GM12878 (cell line): ENCODE results near the gene LPAR3. TPM values are rescaled to one million over a fixed set of nuclear protein-coding genes. Genes with fewer than 3 reads are reported as not detected.

Experiments used
- ATAC-seq: fragments of 200-7000 bp; cut with Tn5 transposase; 3 replicates; pipeline ENCODE4 v1.9.1; 2020; ENCODE audit warnings: mild to moderate bottlenecking, moderate library complexity
- BruUV-seq: library from RNA; stranded (reverse); fragments of 400-500 nt; replicated peaks from 2 replicates; lab custom pipeline; 2021; lab: Mats Ljungman, UMichigan
- CTCF ChIA-PET: fragments of 300-600 bp; sonication (Branson Sonifier 250); formaldehyde crosslinking; extraction: SDS; loops from one replicate; lab custom pipeline; 2021; ENCODE audit warnings: inconsistent platforms; lab: Yijun Ruan, JAX
- POLR2A ChIA-PET: fragments of 350-600 bp; formaldehyde crosslinking; extraction: SDS; loops from one replicate; lab custom pipeline; 2021; ENCODE audit warnings: inconsistent platforms; lab: Charles Lee
- RAD21 ChIA-PET: fragments of 300-600 bp; sonication (Branson Sonifier 250); formaldehyde crosslinking; loops from one replicate; lab custom pipeline; 2023; ENCODE audit warnings: antibody characterized with exemption; ENCODE audit not compliant: unreplicated experiment; lab: Charles Lee
- SMC1A ChIA-PET: fragments of 300-600 bp; sonication (Branson Sonifier 250); formaldehyde crosslinking; loops from one replicate; lab custom pipeline; 2023; ENCODE audit not compliant: unreplicated experiment, uncharacterized antibody; lab: Charles Lee
- DNase-seq: peaks from one replicate; pipeline ENCODE4 v3.0.0-alpha.2; 2011; ENCODE audit warnings: low read depth, low spot score
- FAIRE-seq: peaks from 3 replicates; lab custom pipeline; 2011; peaks lifted over from hg19 to GRCh38; lab: Jason Lieb, UNC
- H2AFZ ChIP-seq: 2 replicates; pipeline ENCODE4 v1.6.0; 2011; ENCODE audit warnings: low read depth, low read length, control low read depth; ENCODE audit not compliant: control insufficient read depth
- H3K27ac ChIP-seq: 2 replicates; pipeline ENCODE4 v1.5.1; 2011; ENCODE audit warnings: control low read depth; ENCODE audit not compliant: control insufficient read depth, insufficient read depth
- H3K27me3 ChIP-seq, 2 experiments: replicated peaks in 1 of 2; 2 replicates each; pipeline versions ENCODE4 v1.6.0 to v1.6.1; 2011; ENCODE audit warnings: low read length in 1 of 2; ENCODE audit not compliant: control insufficient read depth in 2 of 2, insufficient read depth in 2 of 2
- H3K36me3 ChIP-seq, 2 experiments: 2 replicates each; pipeline ENCODE4 v1.5.1; 2011; ENCODE audit warnings: low read length in 1 of 2; ENCODE audit not compliant: control insufficient read depth in 2 of 2, insufficient read depth in 2 of 2
- H3K4me1 ChIP-seq: 2 replicates; pipeline ENCODE4 v1.6.1; 2011; ENCODE audit warnings: mild to moderate bottlenecking, low read length, moderate library complexity, mixed read lengths; ENCODE audit not compliant: control insufficient read depth, insufficient read depth
- H3K4me2 ChIP-seq: 2 replicates; pipeline ENCODE4 v1.6.0; 2011; ENCODE audit warnings: control low read depth; ENCODE audit not compliant: control insufficient read depth, insufficient read depth
- H3K4me3 ChIP-seq: fragments of 200-600 bp; sonication (generic); 2 replicates; pipeline ENCODE4 v1.5.1; 2016
- H3K79me2 ChIP-seq: 2 replicates; pipeline ENCODE4 v1.6.0; 2011; ENCODE audit warnings: low read length; ENCODE audit not compliant: control insufficient read depth, insufficient read depth
- H3K9ac ChIP-seq: 2 replicates; pipeline ENCODE4 v1.8.0; 2011; ENCODE audit warnings: low read length, control low read depth, mixed read lengths; ENCODE audit not compliant: control insufficient read depth, insufficient read depth
- H3K9me3 ChIP-seq: replicated peaks from 3 replicates; pipeline ENCODE4 v1.5.1; 2011; ENCODE audit warnings: mild to moderate bottlenecking, low read length; ENCODE audit not compliant: control insufficient read depth, insufficient read depth
- H4K20me1 ChIP-seq: 2 replicates; pipeline ENCODE4 v1.6.0; 2011; ENCODE audit not compliant: control insufficient read depth, insufficient read depth
- CHD2 ChIP-seq: IDR thresholded peaks from 2 replicates; pipeline ENCODE4 v1.6.1; 2011; ENCODE audit warnings: low read depth, low read length, improper control_type of control experiment, borderline replicate concordance
- ESRRA ChIP-seq: IDR thresholded peaks from 2 replicates; pipeline ENCODE4 v1.6.1; 2012; ENCODE audit warnings: mild to moderate bottlenecking, low read length, improper control_type of control experiment
- HDGF ChIP-seq: fragments of 450-650 bp; IDR thresholded peaks from 2 replicates; pipeline ENCODE4 v1.6.1; 2016; ENCODE audit warnings: antibody characterized with exemption
- NRF1 ChIP-seq: conservative IDR thresholded peaks from 2 replicates; pipeline ENCODE4 v1.6.1; 2011; ENCODE audit warnings: mild to moderate bottlenecking, low read depth, low read length, improper control_type of control experiment
- POLR2AphosphoS5 ChIP-seq: IDR thresholded peaks from 2 replicates; pipeline ENCODE4 v1.6.1; 2011; ENCODE audit warnings: mild to moderate bottlenecking, low read length, inconsistent platforms
- RB1 ChIP-seq: fragments of 450-650 bp; formaldehyde crosslinking; IDR thresholded peaks from 2 replicates; pipeline ENCODE4 v1.6.1; 2017; ENCODE audit warnings: mild to moderate bottlenecking, borderline replicate concordance
- RELB ChIP-seq: fragments of 450-650 bp; IDR thresholded peaks from 2 replicates; pipeline ENCODE4 v1.6.1; 2017; ENCODE audit warnings: low read depth, mild to moderate bottlenecking, moderate library complexity
- whole genome bisulfite sequencing: methylation state at CpG from one replicate; pipeline ENCODE4 v1.1.6; 2016; ENCODE audit warnings: low lambda C conversion rate; ENCODE audit not compliant: insufficient replicate concordance, insufficient coverage; ENCODE audit errors: missing lambda C conversion rate; 5-methylcytosine and 5-hydroxymethylcytosine counted together
- in situ Hi-C: fragments of 300-500 bp; cut with MboI; formaldehyde crosslinking; loops from 9 replicates; pipeline ENCODE4 v1.14.3; 2018; ENCODE audit warnings: mixed read lengths
- intact Hi-C: fragments of 100-400 bp; cut with micrococcal nuclease; formaldehyde crosslinking; loops from one replicate; pipeline ENCODE4 v1.14.2; 2022; ENCODE audit not compliant: unreplicated experiment
- polyA plus RNA-seq, 11 experiments: library from polyadenylated mRNA; depleted of rRNA in 4 of 11; unstranded in 6 of 11; stranded (reverse) in 5 of 11; fragments of >200 nt; fragmentation: Nextera tagmentation in 4 of 11; fragmentation: Illumina TruSeq in 1 of 11; extraction: Ambion mirVana in 4 of 11; extraction: Trizol in 1 of 11; gene quantifications; 1 replicate in 1 of 11; 2 replicates in 10 of 11; pipeline versions ENCODE4 v1.2.1 to v1.2.3, GENCODE V29; 2011 to 2016; ENCODE audit warnings: inconsistent platforms in 2 of 11, missing spikeins in 2 of 11, low read depth in 1 of 11
- total RNA-seq, 4 experiments: library from RNA; depleted of rRNA in 3 of 4; stranded (reverse); fragments of >200 nt in 3 of 4; fragmentation: Illumina TruSeq in 1 of 4; extraction: Trizol in 1 of 4; gene quantifications; 2 replicates each; pipeline versions ENCODE4 v1.2.1 to v1.2.3, GENCODE V29; 2013 to 2021
- TF ChIP-seq, protein P1 (sequence below): fragments of 450-650 bp; IDR thresholded peaks from 2 replicates; pipeline ENCODE4 v1.6.1; 2017; ENCODE audit warnings: borderline replicate concordance
- TF ChIP-seq, protein P2 (sequence below): fragments of 450-650 bp; formaldehyde crosslinking; IDR thresholded peaks from 2 replicates; pipeline ENCODE4 v1.4.0; 2020; ENCODE audit warnings: mild to moderate bottlenecking, moderate library complexity

The LPAR3 gene
- total and polyA plus RNA-seq, 10 of the 15 experiments (the other 5 are each of a cell fraction or from before 2014, with no cell fraction given), result 0.03 to 0.31 (median 0.09) TPM; not detected in 3

- TF ChIP-seq, protein P1, sequence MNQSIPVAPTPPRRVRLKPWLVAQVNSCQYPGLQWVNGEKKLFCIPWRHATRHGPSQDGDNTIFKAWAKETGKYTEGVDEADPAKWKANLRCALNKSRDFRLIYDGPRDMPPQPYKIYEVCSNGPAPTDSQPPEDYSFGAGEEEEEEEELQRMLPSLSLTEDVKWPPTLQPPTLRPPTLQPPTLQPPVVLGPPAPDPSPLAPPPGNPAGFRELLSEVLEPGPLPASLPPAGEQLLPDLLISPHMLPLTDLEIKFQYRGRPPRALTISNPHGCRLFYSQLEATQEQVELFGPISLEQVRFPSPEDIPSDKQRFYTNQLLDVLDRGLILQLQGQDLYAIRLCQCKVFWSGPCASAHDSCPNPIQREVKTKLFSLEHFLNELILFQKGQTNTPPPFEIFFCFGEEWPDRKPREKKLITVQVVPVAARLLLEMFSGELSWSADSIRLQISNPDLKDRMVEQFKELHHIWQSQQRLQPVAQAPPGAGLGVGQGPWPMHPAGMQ, result no peak
- TF ChIP-seq RELB, result no peak
- TF ChIP-seq ESRRA, result no peak
- TF ChIP-seq HDGF, result no peak
- TF ChIP-seq RB1, result no peak
- TF ChIP-seq, all 136 proteins: peak for 0
Measured at GRCh38 chr1:84890566-84890965, 2.4 kb downstream of the LPAR3 start (continued).

- RAD21 ChIA-PET, result no interaction called here
Measured at GRCh38 chr1:84889437-84889836, 3.6 kb downstream of the LPAR3 start.

More at GRCh38 chr1:84889437-84889836, 3.6 kb downstream of the LPAR3 start:
- ChIA-PET SMC1A (no interaction called here), CTCF (no interaction called here), POLR2A (no interaction called here)
- FAIRE-seq (no peak), DNase-seq (no peak), ATAC-seq (no peak)
- intact Hi-C loops, result no loop called here
- peaks cover 7 to 14% of the 10 kb centered on the region in 2 experiments for H3K27me3 ChIP-seq
- no peaks in the 10 kb centered on the region for H3K36me3 ChIP-seq
- in situ Hi-C loops, result no loop called here
- WGBS, result 41% methylated on average over 5 of the region's 5 CpGs
- H2AFZ ChIP-seq, result no peak overlapping the region
- H3K9ac ChIP-seq, result no peak overlapping the region
- no peaks in the 10 kb centered on the region for H3K4me1 ChIP-seq
- no peak overlapping the region for H3K4me2 ChIP-seq
- no TSS peak for BruUV-seq
- TF ChIP-seq NRF1 (no peak), CHD2 (no peak), POLR2AphosphoS5 (no peak)
- TF ChIP-seq, protein P2, sequence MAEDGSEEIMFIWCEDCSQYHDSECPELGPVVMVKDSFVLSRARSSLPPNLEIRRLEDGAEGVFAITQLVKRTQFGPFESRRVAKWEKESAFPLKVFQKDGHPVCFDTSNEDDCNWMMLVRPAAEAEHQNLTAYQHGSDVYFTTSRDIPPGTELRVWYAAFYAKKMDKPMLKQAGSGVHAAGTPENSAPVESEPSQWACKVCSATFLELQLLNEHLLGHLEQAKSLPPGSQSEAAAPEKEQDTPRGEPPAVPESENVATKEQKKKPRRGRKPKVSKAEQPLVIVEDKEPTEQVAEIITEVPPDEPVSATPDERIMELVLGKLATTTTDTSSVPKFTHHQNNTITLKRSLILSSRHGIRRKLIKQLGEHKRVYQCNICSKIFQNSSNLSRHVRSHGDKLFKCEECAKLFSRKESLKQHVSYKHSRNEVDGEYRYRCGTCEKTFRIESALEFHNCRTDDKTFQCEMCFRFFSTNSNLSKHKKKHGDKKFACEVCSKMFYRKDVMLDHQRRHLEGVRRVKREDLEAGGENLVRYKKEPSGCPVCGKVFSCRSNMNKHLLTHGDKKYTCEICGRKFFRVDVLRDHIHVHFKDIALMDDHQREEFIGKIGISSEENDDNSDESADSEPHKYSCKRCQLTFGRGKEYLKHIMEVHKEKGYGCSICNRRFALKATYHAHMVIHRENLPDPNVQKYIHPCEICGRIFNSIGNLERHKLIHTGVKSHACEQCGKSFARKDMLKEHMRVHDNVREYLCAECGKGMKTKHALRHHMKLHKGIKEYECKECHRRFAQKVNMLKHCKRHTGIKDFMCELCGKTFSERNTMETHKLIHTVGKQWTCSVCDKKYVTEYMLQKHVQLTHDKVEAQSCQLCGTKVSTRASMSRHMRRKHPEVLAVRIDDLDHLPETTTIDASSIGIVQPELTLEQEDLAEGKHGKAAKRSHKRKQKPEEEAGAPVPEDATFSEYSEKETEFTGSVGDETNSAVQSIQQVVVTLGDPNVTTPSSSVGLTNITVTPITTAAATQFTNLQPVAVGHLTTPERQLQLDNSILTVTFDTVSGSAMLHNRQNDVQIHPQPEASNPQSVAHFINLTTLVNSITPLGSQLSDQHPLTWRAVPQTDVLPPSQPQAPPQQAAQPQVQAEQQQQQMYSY, result no peak
- TF ChIP-seq, all 136 proteins: peak for 0
- Histone ChIP-seq H3K9me3 (no peaks in the 10 kb centered on the region), H3K79me2 (no peaks in the 10 kb centered on the region), H4K20me1 (no peaks in the 10 kb centered on the region), H3K4me3 (no peak overlapping the region), H3K27ac (no peak overlapping the region)
